ENCODE results near the gene HAPSTR1.

HAPSTR1 gene

GRCh38 chr16:9092282-9092977, 986 bp downstream of the HAPSTR1 start:
- Histone ChIP-seq H3K4me3 (ENCODE audit: low read length) (peak overlapping the region; percentile 82), H3K27ac (ENCODE audit: low read depth, low read length) (peak overlapping the region; percentile 97)

GRCh38 chr16:9092978-9093344, 1.5 kb downstream of the HAPSTR1 start:
- Histone ChIP-seq H3K4me3 (ENCODE audit: low read length) (peak overlapping the region; percentile 82), H3K4me1 (ENCODE audit: control insufficient read depth, insufficient read depth, low read length) (peaks cover 22% of the 10 kb centered on the region), H3K27ac (ENCODE audit: low read depth, low read length) (peak overlapping the region; percentile 97), H3K36me3 (ENCODE audit: control insufficient read depth, insufficient read depth, low read length) (no peaks in the 10 kb centered on the region), H3K9ac (ENCODE audit: low read length) (peak overlapping the region; percentile 50), H3K27me3 (ENCODE audit: control insufficient read depth, insufficient read depth, low read length) (no peaks in the 10 kb centered on the region)

More at GRCh38 chr16:9092282-9092977, 986 bp downstream of the HAPSTR1 start:
- H3K27me3 ChIP-seq (ENCODE audit: control insufficient read depth, insufficient read depth, low read length): no peaks in the 10 kb centered on the region
- peak overlapping the region; percentile 50 for H3K9ac ChIP-seq (ENCODE audit: low read length)
- H3K36me3 ChIP-seq (ENCODE audit: control insufficient read depth, insufficient read depth, low read length): no peaks in the 10 kb centered on the region
- H3K4me1 ChIP-seq (ENCODE audit: control insufficient read depth, insufficient read depth, low read length): peaks cover 22% of the 10 kb centered on the region

- no peak overlapping the region for H3K27ac ChIP-seq (ENCODE audit: low read depth, low read length)
- H3K4me3 ChIP-seq (ENCODE audit: low read length): peak overlapping the region; percentile 82
- no peak overlapping the region for H3K9ac ChIP-seq (ENCODE audit: low read length)
- peaks cover 22% of the 10 kb centered on the region for H3K4me1 ChIP-seq (ENCODE audit: control insufficient read depth, insufficient read depth, low read length)
- H3K27me3 ChIP-seq (ENCODE audit: control insufficient read depth, insufficient read depth, low read length): no peaks in the 10 kb centered on the region
- no peaks in the 10 kb centered on the region for H3K36me3 ChIP-seq (ENCODE audit: control insufficient read depth, insufficient read depth, low read length)
Measured at GRCh38 chr16:9094011-9094846, 2.8 kb downstream of the HAPSTR1 start.

GRCh38 chr16:9095171-9095570, 3.7 kb downstream of the HAPSTR1 start:
- Histone ChIP-seq H3K9ac (ENCODE audit: low read length) (no peak overlapping the region), H3K4me3 (ENCODE audit: low read length) (peak overlapping the region; percentile 9), H3K27me3 (ENCODE audit: control insufficient read depth, insufficient read depth, low read length) (no peaks in the 10 kb centered on the region), H3K4me1 (ENCODE audit: control insufficient read depth, insufficient read depth, low read length) (peaks cover 22% of the 10 kb centered on the region), H3K36me3 (ENCODE audit: control insufficient read depth, insufficient read depth, low read length) (no peaks in the 10 kb centered on the region), H3K27ac (ENCODE audit: low read depth, low read length) (no peak overlapping the region)

GRCh38 chr16:9095656-9096397, 4.4 kb downstream of the HAPSTR1 start:
- H3K4me1 ChIP-seq (ENCODE audit: control insufficient read depth, insufficient read depth, low read length): peaks cover 22% of the 10 kb centered on the region
- peak overlapping the region; percentile 6 for H3K4me3 ChIP-seq (ENCODE audit: low read length)
- no peaks in the 10 kb centered on the region for H3K36me3 ChIP-seq (ENCODE audit: control insufficient read depth, insufficient read depth, low read length)
- no peak overlapping the region for H3K9ac ChIP-seq (ENCODE audit: low read length)
- no peak overlapping the region for H3K27ac ChIP-seq (ENCODE audit: low read depth, low read length)
- no peaks in the 10 kb centered on the region for H3K27me3 ChIP-seq (ENCODE audit: control insufficient read depth, insufficient read depth, low read length)

- Histone ChIP-seq H3K9ac (ENCODE audit: low read length) (no peak overlapping the region), H3K4me1 (ENCODE audit: control insufficient read depth, insufficient read depth, low read length) (peaks cover 22% of the 10 kb centered on the region), H3K36me3 (ENCODE audit: control insufficient read depth, insufficient read depth, low read length) (no peaks in the 10 kb centered on the region), H3K27ac (ENCODE audit: low read depth, low read length) (no peak overlapping the region), H3K4me3 (ENCODE audit: low read length) (no peak overlapping the region), H3K27me3 (ENCODE audit: control insufficient read depth, insufficient read depth, low read length) (no peaks in the 10 kb centered on the region)
Measured at GRCh38 chr16:9096416-9096952, 5.0 kb downstream of the HAPSTR1 start.

GRCh38 chr16:9097266-9098219, 6.1 kb downstream of the HAPSTR1 start:
- H3K4me3 ChIP-seq (ENCODE audit: low read length): peak overlapping the region; percentile 12
- peaks cover 22% of the 10 kb centered on the region for H3K4me1 ChIP-seq (ENCODE audit: control insufficient read depth, insufficient read depth, low read length)
- no peak overlapping the region for H3K27ac ChIP-seq (ENCODE audit: low read depth, low read length)
- H3K27me3 ChIP-seq (ENCODE audit: control insufficient read depth, insufficient read depth, low read length): no peaks in the 10 kb centered on the region
- no peaks in the 10 kb centered on the region for H3K36me3 ChIP-seq (ENCODE audit: control insufficient read depth, insufficient read depth, low read length)
- H3K9ac ChIP-seq (ENCODE audit: low read length): no peak overlapping the region

- H3K27me3 ChIP-seq (ENCODE audit: control insufficient read depth, insufficient read depth, low read length): no peaks in the 10 kb centered on the region
- H3K4me3 ChIP-seq (ENCODE audit: low read length): no peak overlapping the region
- H3K27ac ChIP-seq (ENCODE audit: low read depth, low read length): no peak overlapping the region
- peaks cover 22% of the 10 kb centered on the region for H3K4me1 ChIP-seq (ENCODE audit: control insufficient read depth, insufficient read depth, low read length)
- peaks cover 1% of the 10 kb centered on the region for H3K36me3 ChIP-seq (ENCODE audit: control insufficient read depth, insufficient read depth, low read length)
- no peak overlapping the region for H3K9ac ChIP-seq (ENCODE audit: low read length)
Measured at GRCh38 chr16:9098377-9099090, 7.1 kb downstream of the HAPSTR1 start.

GRCh38 chr16:9099131-9099625, 7.7 kb downstream of the HAPSTR1 start:
- Histone ChIP-seq H3K27me3 (ENCODE audit: control insufficient read depth, insufficient read depth, low read length) (no peaks in the 10 kb centered on the region), H3K9ac (ENCODE audit: low read length) (no peak overlapping the region), H3K4me3 (ENCODE audit: low read length) (no peak overlapping the region), H3K36me3 (ENCODE audit: control insufficient read depth, insufficient read depth, low read length) (peaks cover 5% of the 10 kb centered on the region), H3K27ac (ENCODE audit: low read depth, low read length) (no peak overlapping the region), H3K4me1 (ENCODE audit: control insufficient read depth, insufficient read depth, low read length) (peaks cover 18% of the 10 kb centered on the region)

- Histone ChIP-seq H3K36me3 (ENCODE audit: control insufficient read depth, insufficient read depth, low read length) (peaks cover 16% of the 10 kb centered on the region), H3K9ac (ENCODE audit: low read length) (no peak overlapping the region), H3K4me1 (ENCODE audit: control insufficient read depth, insufficient read depth, low read length) (peaks cover 12% of the 10 kb centered on the region), H3K27ac (ENCODE audit: low read depth, low read length) (no peak overlapping the region), H3K27me3 (ENCODE audit: control insufficient read depth, insufficient read depth, low read length) (no peaks in the 10 kb centered on the region), H3K4me3 (ENCODE audit: low read length) (no peak overlapping the region)
Measured at GRCh38 chr16:9102379-9102778, 10.9 kb downstream of the HAPSTR1 start.

- Histone ChIP-seq H3K27ac (ENCODE audit: low read depth, low read length) (no peak overlapping the region), H3K4me1 (ENCODE audit: control insufficient read depth, insufficient read depth, low read length) (peaks cover 13% of the 10 kb centered on the region), H3K9ac (ENCODE audit: low read length) (no peak overlapping the region), H3K27me3 (ENCODE audit: control insufficient read depth, insufficient read depth, low read length) (no peaks in the 10 kb centered on the region), H3K36me3 (ENCODE audit: control insufficient read depth, insufficient read depth, low read length) (peaks cover 21% of the 10 kb centered on the region), H3K4me3 (ENCODE audit: low read length) (no peak overlapping the region)
Measured at GRCh38 chr16:9102943-9103342, 11.5 kb downstream of the HAPSTR1 start.

Measured in rectal smooth muscle tissue (tissue), 1 donor.